Measurements from ENCODE around the gene SLC49A3. TPM values are rescaled to one million over a fixed set of nuclear protein-coding genes. Genes with fewer than 3 reads are reported as not detected.

SLC49A3 gene
- total RNA-seq, 1 experiment from 2014 or later: 0.47 TPM

GRCh38 chr4:650461-650860, 38.5 kb downstream of the SLC49A3 start:
- intact Hi-C loops (cut with micrococcal nuclease; ENCODE audit: unreplicated experiment): no loop called here
- no peaks in the 10 kb centered on the region for H3K9me3 ChIP-seq (ENCODE audit: low read depth, low read length, poor library complexity, severe bottlenecking)
- H3K27me3 ChIP-seq (replicated peaks; ENCODE audit: insufficient read depth, low read depth, low read length, poor library complexity): peaks cover 4% of the 10 kb centered on the region
- CTCF ChIA-PET: no interaction called here
- POLR2A ChIA-PET (ENCODE audit: low non-redundant PET): no interaction called here
- H3K4me3 ChIP-seq (ENCODE audit: low read depth, low read length, poor library complexity, severe bottlenecking): no peak overlapping the region
- no peak for DNase-seq (ENCODE audit: low spot score)
- TF ChIP-seq CTCF (conservative IDR thresholded peaks at IDR 0.05; ENCODE audit: low read depth, low read length) (no peak), EZH2 (IDR thresholded peaks at IDR 0.05; ENCODE audit: borderline replicate concordance, low read depth, low read length, poor library complexity, severe bottlenecking) (no peak)
- BruUV-seq (replicated peaks): no TSS peak
- no peaks in the 10 kb centered on the region for H3K4me1 ChIP-seq (ENCODE audit: insufficient read depth, low read length, poor library complexity, severe bottlenecking)
- H3K27ac ChIP-seq (ENCODE audit: low read depth, low read length, poor library complexity, severe bottlenecking): no peak overlapping the region
- no peaks in the 10 kb centered on the region for H3K36me3 ChIP-seq (ENCODE audit: insufficient read depth, low read length, poor library complexity, severe bottlenecking)

GRCh38 chr4:649751-650310, 39.1 kb downstream of the SLC49A3 start:
- Histone ChIP-seq H3K4me3 (ENCODE audit: low read depth, low read length, poor library complexity, severe bottlenecking) (no peak overlapping the region), H3K27me3 (replicated peaks; ENCODE audit: insufficient read depth, low read depth, low read length, poor library complexity) (peaks cover 4% of the 10 kb centered on the region), H3K4me1 (ENCODE audit: insufficient read depth, low read length, poor library complexity, severe bottlenecking) (no peaks in the 10 kb centered on the region), H3K9me3 (ENCODE audit: low read depth, low read length, poor library complexity, severe bottlenecking) (no peaks in the 10 kb centered on the region), H3K36me3 (ENCODE audit: insufficient read depth, low read length, poor library complexity, severe bottlenecking) (no peaks in the 10 kb centered on the region), H3K27ac (ENCODE audit: low read depth, low read length, poor library complexity, severe bottlenecking) (no peak overlapping the region)
- BruUV-seq (replicated peaks): no TSS peak
- ChIA-PET CTCF (no interaction called here), POLR2A (ENCODE audit: low non-redundant PET) (no interaction called here)
- intact Hi-C loops (cut with micrococcal nuclease; ENCODE audit: unreplicated experiment): no loop called here
- no peak for TF ChIP-seq CTCF (conservative IDR thresholded peaks at IDR 0.05; ENCODE audit: low read depth, low read length)
- no peak for TF ChIP-seq EZH2 (IDR thresholded peaks at IDR 0.05; ENCODE audit: borderline replicate concordance, low read depth, low read length, poor library complexity, severe bottlenecking)
- DNase-seq (ENCODE audit: low spot score): no peak

- TF ChIP-seq EZH2 (IDR thresholded peaks at IDR 0.05; ENCODE audit: borderline replicate concordance, low read depth, low read length, poor library complexity, severe bottlenecking) (no peak), CTCF (conservative IDR thresholded peaks at IDR 0.05; ENCODE audit: low read depth, low read length) (no peak)
- DNase-seq (ENCODE audit: low spot score): no peak
- no TSS peak for BruUV-seq (replicated peaks)
- intact Hi-C loops (cut with micrococcal nuclease; ENCODE audit: unreplicated experiment): no loop called here
- Histone ChIP-seq H3K4me3 (ENCODE audit: low read depth, low read length, poor library complexity, severe bottlenecking) (no peak overlapping the region), H3K36me3 (ENCODE audit: insufficient read depth, low read length, poor library complexity, severe bottlenecking) (no peaks in the 10 kb centered on the region), H3K4me1 (ENCODE audit: insufficient read depth, low read length, poor library complexity, severe bottlenecking) (no peaks in the 10 kb centered on the region), H3K27ac (ENCODE audit: low read depth, low read length, poor library complexity, severe bottlenecking) (no peak overlapping the region), H3K27me3 (replicated peaks; ENCODE audit: insufficient read depth, low read depth, low read length, poor library complexity) (peaks cover 4% of the 10 kb centered on the region), H3K9me3 (ENCODE audit: low read depth, low read length, poor library complexity, severe bottlenecking) (no peaks in the 10 kb centered on the region)
- ChIA-PET POLR2A (ENCODE audit: low non-redundant PET) (no interaction called here), CTCF (no interaction called here)
Measured at GRCh38 chr4:649293-649625, 39.7 kb downstream of the SLC49A3 start.

All from A673 (cell line).